HepG2 (cell line): ENCODE measurements around the gene LGALS3. TPM values are rescaled to one million over a fixed set of nuclear protein-coding genes. Genes with fewer than 3 reads are reported as not detected.

Experiments used
- ARID2 ChIP-seq: sonication (generic); formaldehyde crosslinking; IDR thresholded peaks from 2 replicates; pipeline ENCODE4 v1.8.1; 2022; ENCODE audit warnings: mild to moderate bottlenecking, missing genetic modification reagents, borderline replicate concordance
- EEA1 ChIP-seq: sonication (generic); formaldehyde crosslinking; IDR thresholded peaks from 2 replicates; pipeline ENCODE4 v1.5.1; 2020; ENCODE audit warnings: mild to moderate bottlenecking, missing genetic modification reagents, borderline replicate concordance
- FOXJ3 ChIP-seq: sonication (generic); formaldehyde crosslinking; IDR thresholded peaks from 2 replicates; pipeline ENCODE4 v1.4.0; 2020; ENCODE audit warnings: missing genetic modification reagents, mild to moderate bottlenecking, borderline replicate concordance
- MATR3 ChIP-seq: sonication (generic); formaldehyde crosslinking; IDR thresholded peaks from 2 replicates; pipeline ENCODE4 v1.4.0; 2020; ENCODE audit warnings: missing genetic modification reagents
- MTA3 ChIP-seq: sonication (generic); formaldehyde crosslinking; IDR thresholded peaks from 2 replicates; pipeline ENCODE4 v1.4.0; 2020; ENCODE audit warnings: missing genetic modification reagents
- MZF1 ChIP-seq: sonication (generic); formaldehyde crosslinking; IDR thresholded peaks from 2 replicates; pipeline ENCODE4 v1.8.1; 2023; ENCODE audit warnings: mild to moderate bottlenecking, missing genetic modification reagents, borderline replicate concordance
- SMAD9 ChIP-seq: sonication (generic); formaldehyde crosslinking; IDR thresholded peaks from 2 replicates; pipeline ENCODE4 v1.5.1; 2020; ENCODE audit warnings: mild to moderate bottlenecking, missing genetic modification reagents
- SMYD3 ChIP-seq: sonication (generic); formaldehyde crosslinking; IDR thresholded peaks from 2 replicates; pipeline ENCODE4 v1.8.1; 2023; ENCODE audit warnings: mild to moderate bottlenecking, missing genetic modification reagents
- SOX6 ChIP-seq, 2 experiments: fragments of 450-650 bp in 1 of 2; sonication (generic) in 1 of 2; formaldehyde crosslinking in 1 of 2; IDR thresholded peaks; 2 replicates each; pipeline versions ENCODE4 v1.4.0 to v1.6.1; 2017 to 2020; ENCODE audit warnings: antibody characterized with exemption in 1 of 2, mild to moderate bottlenecking in 1 of 2, missing genetic modification reagents in 1 of 2
- ZC3H4 ChIP-seq: sonication (generic); formaldehyde crosslinking; IDR thresholded peaks from 2 replicates; pipeline ENCODE4 v1.4.0; 2020; ENCODE audit warnings: missing genetic modification reagents, borderline replicate concordance
- ZKSCAN5 ChIP-seq: sonication (generic); formaldehyde crosslinking; IDR thresholded peaks from 2 replicates; pipeline ENCODE4 v1.5.1; 2020; ENCODE audit warnings: mild to moderate bottlenecking, missing genetic modification reagents
- ZMYM2 ChIP-seq: sonication (generic); formaldehyde crosslinking; IDR thresholded peaks from 2 replicates; pipeline ENCODE4 v1.8.0; 2022; ENCODE audit warnings: mild to moderate bottlenecking, missing genetic modification reagents
- ZNF235 ChIP-seq: sonication (generic); formaldehyde crosslinking; IDR thresholded peaks from 2 replicates; pipeline ENCODE4 v1.8.1; 2023; ENCODE audit warnings: mild to moderate bottlenecking, missing genetic modification reagents, borderline replicate concordance
- ZNF282 ChIP-seq: fragments of 450-650 bp; IDR thresholded peaks from 2 replicates; pipeline ENCODE4 v1.6.1; 2018; ENCODE audit not compliant: partially characterized antibody
- ZNF468 ChIP-seq: sonication (generic); formaldehyde crosslinking; IDR thresholded peaks from 2 replicates; pipeline ENCODE4 v1.8.0; 2022; ENCODE audit warnings: mild to moderate bottlenecking, moderate library complexity, missing genetic modification reagents
- ZNF547 ChIP-seq: sonication (generic); formaldehyde crosslinking; IDR thresholded peaks from 2 replicates; pipeline ENCODE4 v1.5.1; 2020; ENCODE audit warnings: mild to moderate bottlenecking, missing genetic modification reagents
- ZNF670 ChIP-seq: sonication (generic); formaldehyde crosslinking; IDR thresholded peaks from 2 replicates; pipeline ENCODE4 v1.8.0; 2022; ENCODE audit warnings: mild to moderate bottlenecking, missing genetic modification reagents, borderline replicate concordance
- ZNF781 ChIP-seq: sonication (generic); formaldehyde crosslinking; IDR thresholded peaks from 2 replicates; pipeline ENCODE4 v1.5.1; 2020; ENCODE audit warnings: borderline replicate concordance, mild to moderate bottlenecking, missing genetic modification reagents; ENCODE audit errors: not compliant biosample characterization
- polyA plus RNA-seq, 8 experiments: library from polyadenylated mRNA; depleted of rRNA in 3 of 8; stranded (reverse) in 7 of 8; unstranded in 1 of 8; fragments of >200 nt; fragmentation: Illumina TruSeq in 4 of 8; extraction: Trizol in 4 of 8; gene quantifications; 2 replicates each; pipeline versions ENCODE4 v1.2.1 to v1.2.3, GENCODE V29; 2011 to 2016; ENCODE audit warnings: low read depth in 4 of 8, missing spikeins in 1 of 8, mixed read lengths in 1 of 8; ENCODE audit not compliant: insufficient read depth in 1 of 8
- total RNA-seq, 5 experiments: library from RNA; depleted of rRNA; stranded (reverse); fragments of >200 nt; fragmentation: Illumina TruSeq; extraction: Trizol; gene quantifications; 2 replicates each; pipeline ENCODE4 v1.2.3, GENCODE V29; 2016; ENCODE audit warnings: low read depth in 1 of 5
- TF ChIP-seq, protein P1 (sequence below): sonication (generic); formaldehyde crosslinking; IDR thresholded peaks from 2 replicates; pipeline ENCODE4 v1.5.1; 2020; ENCODE audit warnings: mild to moderate bottlenecking, missing genetic modification reagents, borderline replicate concordance
- TF ChIP-seq, protein P2 (sequence below): sonication (generic); formaldehyde crosslinking; IDR thresholded peaks from 2 replicates; pipeline ENCODE4 v1.5.0; 2020; ENCODE audit warnings: missing genetic modification reagents, mild to moderate bottlenecking, borderline replicate concordance
- TF ChIP-seq, protein P3 (sequence below): sonication (generic); formaldehyde crosslinking; IDR thresholded peaks from 2 replicates; pipeline ENCODE4 v1.5.0; 2020; ENCODE audit warnings: mild to moderate bottlenecking, missing genetic modification reagents, moderate library complexity
- TF ChIP-seq, protein P4 (sequence below): IDR thresholded peaks from 2 replicates; pipeline ENCODE4 v1.6.1; 2016; ENCODE audit warnings: low read depth, missing genetic modification reagents, missing compliant biosample characterization

LGALS3 gene
- total and polyA plus RNA-seq, 2 of the 13 experiments (the other 11 are each of a cell fraction or from before 2014, with no cell fraction given): 5.0 to 97.4 TPM

DNA sequence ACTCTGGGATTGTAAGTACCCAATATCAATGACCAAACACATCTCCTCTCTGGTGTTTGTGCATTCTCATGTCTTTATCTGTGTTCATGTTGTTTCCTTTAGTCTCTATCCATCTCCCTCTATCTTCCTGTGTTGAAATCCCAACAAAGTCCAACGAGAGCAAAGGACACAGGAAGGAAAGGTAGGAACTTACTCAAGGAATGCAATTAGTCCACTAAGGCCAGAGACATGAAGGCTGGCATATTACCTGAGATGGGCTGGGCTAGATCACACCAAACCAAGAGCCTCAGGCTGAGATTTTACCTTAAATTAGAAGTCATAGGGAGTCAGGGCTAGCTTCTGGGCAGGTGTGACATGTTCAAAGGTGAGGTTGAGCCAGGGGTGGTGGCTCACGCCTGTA lies 14.3 kb upstream of the LGALS3 start (continued):
- no peak for TF ChIP-seq ZNF282
- TF ChIP-seq ZNF547 (CRISPR knock-in tag): no peak
- no peak for TF ChIP-seq ZNF468 (CRISPR knock-in tag)
- TF ChIP-seq ARID2 (CRISPR knock-in tag): no peak
- no peak for TF ChIP-seq MATR3 (CRISPR knock-in tag)
- TF ChIP-seq ZMYM2: no peak
- TF ChIP-seq ZKSCAN5 (CRISPR knock-in tag): no peak
- no peak for TF ChIP-seq ZNF781 (CRISPR knock-in tag)
- TF ChIP-seq, protein P1, sequence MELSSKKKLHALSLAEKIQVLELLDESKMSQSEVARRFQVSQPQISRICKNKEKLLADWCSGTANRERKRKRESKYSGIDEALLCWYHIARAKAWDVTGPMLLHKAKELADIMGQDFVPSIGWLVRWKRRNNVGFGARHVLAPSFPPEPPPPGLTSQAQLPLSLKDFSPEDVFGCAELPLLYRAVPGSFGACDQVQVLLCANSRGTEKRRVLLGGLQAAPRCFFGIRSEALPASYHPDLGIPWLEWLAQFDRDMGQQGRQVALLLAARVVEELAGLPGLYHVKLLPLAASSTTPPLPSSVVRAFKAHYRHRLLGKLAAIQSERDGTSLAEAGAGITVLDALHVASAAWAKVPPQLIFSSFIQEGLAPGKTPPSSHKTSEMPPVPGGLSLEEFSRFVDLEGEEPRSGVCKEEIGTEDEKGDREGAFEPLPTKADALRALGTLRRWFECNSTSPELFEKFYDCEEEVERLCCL (CRISPR knock-in tag): no peak
- TF ChIP-seq, protein P2, sequence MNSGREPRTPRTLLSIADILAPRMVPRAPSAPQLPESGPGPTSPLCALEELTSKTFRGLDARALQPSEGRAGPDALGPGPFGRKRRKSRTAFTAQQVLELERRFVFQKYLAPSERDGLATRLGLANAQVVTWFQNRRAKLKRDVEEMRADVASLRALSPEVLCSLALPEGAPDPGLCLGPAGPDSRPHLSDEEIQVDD (CRISPR knock-in tag): no peak
- no peak for TF ChIP-seq MTA3
- TF ChIP-seq ZC3H4 (CRISPR knock-in tag): no peak
- TF ChIP-seq, protein P3, sequence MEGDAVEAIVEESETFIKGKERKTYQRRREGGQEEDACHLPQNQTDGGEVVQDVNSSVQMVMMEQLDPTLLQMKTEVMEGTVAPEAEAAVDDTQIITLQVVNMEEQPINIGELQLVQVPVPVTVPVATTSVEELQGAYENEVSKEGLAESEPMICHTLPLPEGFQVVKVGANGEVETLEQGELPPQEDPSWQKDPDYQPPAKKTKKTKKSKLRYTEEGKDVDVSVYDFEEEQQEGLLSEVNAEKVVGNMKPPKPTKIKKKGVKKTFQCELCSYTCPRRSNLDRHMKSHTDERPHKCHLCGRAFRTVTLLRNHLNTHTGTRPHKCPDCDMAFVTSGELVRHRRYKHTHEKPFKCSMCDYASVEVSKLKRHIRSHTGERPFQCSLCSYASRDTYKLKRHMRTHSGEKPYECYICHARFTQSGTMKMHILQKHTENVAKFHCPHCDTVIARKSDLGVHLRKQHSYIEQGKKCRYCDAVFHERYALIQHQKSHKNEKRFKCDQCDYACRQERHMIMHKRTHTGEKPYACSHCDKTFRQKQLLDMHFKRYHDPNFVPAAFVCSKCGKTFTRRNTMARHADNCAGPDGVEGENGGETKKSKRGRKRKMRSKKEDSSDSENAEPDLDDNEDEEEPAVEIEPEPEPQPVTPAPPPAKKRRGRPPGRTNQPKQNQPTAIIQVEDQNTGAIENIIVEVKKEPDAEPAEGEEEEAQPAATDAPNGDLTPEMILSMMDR (CRISPR knock-in tag): no peak
- TF ChIP-seq MZF1 (CRISPR knock-in tag): no peak
- no peak for TF ChIP-seq ZNF235 (CRISPR knock-in tag)
- TF ChIP-seq SOX6 (IDR thresholded peaks at IDR 0.05): no peak
- 0 out of 2 replicates have a peak, but pooled peaks have one; percentile 23 for TF ChIP-seq SOX6 (CRISPR knock-in tag; IDR thresholded peaks at IDR 0.05)
- TF ChIP-seq SMAD9: no peak
- no peak for TF ChIP-seq SMYD3 (CRISPR knock-in tag)
- TF ChIP-seq, protein P4, sequence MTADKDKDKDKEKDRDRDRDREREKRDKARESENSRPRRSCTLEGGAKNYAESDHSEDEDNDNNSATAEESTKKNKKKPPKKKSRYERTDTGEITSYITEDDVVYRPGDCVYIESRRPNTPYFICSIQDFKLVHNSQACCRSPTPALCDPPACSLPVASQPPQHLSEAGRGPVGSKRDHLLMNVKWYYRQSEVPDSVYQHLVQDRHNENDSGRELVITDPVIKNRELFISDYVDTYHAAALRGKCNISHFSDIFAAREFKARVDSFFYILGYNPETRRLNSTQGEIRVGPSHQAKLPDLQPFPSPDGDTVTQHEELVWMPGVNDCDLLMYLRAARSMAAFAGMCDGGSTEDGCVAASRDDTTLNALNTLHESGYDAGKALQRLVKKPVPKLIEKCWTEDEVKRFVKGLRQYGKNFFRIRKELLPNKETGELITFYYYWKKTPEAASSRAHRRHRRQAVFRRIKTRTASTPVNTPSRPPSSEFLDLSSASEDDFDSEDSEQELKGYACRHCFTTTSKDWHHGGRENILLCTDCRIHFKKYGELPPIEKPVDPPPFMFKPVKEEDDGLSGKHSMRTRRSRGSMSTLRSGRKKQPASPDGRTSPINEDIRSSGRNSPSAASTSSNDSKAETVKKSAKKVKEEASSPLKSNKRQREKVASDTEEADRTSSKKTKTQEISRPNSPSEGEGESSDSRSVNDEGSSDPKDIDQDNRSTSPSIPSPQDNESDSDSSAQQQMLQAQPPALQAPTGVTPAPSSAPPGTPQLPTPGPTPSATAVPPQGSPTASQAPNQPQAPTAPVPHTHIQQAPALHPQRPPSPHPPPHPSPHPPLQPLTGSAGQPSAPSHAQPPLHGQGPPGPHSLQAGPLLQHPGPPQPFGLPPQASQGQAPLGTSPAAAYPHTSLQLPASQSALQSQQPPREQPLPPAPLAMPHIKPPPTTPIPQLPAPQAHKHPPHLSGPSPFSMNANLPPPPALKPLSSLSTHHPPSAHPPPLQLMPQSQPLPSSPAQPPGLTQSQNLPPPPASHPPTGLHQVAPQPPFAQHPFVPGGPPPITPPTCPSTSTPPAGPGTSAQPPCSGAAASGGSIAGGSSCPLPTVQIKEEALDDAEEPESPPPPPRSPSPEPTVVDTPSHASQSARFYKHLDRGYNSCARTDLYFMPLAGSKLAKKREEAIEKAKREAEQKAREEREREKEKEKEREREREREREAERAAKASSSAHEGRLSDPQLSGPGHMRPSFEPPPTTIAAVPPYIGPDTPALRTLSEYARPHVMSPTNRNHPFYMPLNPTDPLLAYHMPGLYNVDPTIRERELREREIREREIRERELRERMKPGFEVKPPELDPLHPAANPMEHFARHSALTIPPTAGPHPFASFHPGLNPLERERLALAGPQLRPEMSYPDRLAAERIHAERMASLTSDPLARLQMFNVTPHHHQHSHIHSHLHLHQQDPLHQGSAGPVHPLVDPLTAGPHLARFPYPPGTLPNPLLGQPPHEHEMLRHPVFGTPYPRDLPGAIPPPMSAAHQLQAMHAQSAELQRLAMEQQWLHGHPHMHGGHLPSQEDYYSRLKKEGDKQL (CRISPR knock-in tag): no peak
- no peak for TF ChIP-seq FOXJ3 (CRISPR knock-in tag)
- TF ChIP-seq ZNF670 (CRISPR knock-in tag): no peak
- no peak for TF ChIP-seq EEA1
